NB4 (cell line): Measurements from ENCODE around the gene NFASC.

ENCODE experiments used
- TF ChIP-seq, protein P1 (sequence below): IDR thresholded peaks from one replicate; pipeline ENCODE4 v1.5.1; 2012; ENCODE audit warnings: low read depth, low read length
- TF ChIP-seq, protein P2 (sequence below): IDR thresholded peaks from 2 replicates; pipeline ENCODE4 v1.6.1; 2011; ENCODE audit warnings: low read depth, low read length

DNA sequence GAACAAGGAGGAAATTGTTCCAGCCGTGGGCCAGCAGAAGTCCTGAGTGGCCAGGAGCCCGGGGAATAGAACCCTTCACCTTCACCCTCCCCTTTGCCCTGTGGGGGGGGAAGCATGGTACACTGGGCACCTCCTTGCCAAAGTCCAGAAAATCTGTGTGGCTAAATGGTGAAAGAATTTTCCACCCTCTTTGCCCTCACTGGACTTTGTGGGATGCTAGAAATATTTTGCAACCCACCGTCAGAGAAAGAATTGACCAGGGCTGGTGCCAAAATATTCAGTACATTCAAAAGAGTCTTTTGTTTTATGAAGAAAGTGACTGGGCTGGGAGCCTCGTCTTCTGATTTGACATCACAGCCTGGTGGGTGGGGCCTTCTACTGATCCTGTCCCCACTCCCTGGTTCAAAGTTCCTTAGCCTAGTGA lies 14.6 kb downstream of the NFASC start:
- TF ChIP-seq, protein P1, sequence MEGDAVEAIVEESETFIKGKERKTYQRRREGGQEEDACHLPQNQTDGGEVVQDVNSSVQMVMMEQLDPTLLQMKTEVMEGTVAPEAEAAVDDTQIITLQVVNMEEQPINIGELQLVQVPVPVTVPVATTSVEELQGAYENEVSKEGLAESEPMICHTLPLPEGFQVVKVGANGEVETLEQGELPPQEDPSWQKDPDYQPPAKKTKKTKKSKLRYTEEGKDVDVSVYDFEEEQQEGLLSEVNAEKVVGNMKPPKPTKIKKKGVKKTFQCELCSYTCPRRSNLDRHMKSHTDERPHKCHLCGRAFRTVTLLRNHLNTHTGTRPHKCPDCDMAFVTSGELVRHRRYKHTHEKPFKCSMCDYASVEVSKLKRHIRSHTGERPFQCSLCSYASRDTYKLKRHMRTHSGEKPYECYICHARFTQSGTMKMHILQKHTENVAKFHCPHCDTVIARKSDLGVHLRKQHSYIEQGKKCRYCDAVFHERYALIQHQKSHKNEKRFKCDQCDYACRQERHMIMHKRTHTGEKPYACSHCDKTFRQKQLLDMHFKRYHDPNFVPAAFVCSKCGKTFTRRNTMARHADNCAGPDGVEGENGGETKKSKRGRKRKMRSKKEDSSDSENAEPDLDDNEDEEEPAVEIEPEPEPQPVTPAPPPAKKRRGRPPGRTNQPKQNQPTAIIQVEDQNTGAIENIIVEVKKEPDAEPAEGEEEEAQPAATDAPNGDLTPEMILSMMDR: no peak
- TF ChIP-seq, protein P2, sequence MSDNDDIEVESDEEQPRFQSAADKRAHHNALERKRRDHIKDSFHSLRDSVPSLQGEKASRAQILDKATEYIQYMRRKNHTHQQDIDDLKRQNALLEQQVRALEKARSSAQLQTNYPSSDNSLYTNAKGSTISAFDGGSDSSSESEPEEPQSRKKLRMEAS: no peak
